ENCODE data around the gene GRAMD4.

Gene GRAMD4

DNA sequence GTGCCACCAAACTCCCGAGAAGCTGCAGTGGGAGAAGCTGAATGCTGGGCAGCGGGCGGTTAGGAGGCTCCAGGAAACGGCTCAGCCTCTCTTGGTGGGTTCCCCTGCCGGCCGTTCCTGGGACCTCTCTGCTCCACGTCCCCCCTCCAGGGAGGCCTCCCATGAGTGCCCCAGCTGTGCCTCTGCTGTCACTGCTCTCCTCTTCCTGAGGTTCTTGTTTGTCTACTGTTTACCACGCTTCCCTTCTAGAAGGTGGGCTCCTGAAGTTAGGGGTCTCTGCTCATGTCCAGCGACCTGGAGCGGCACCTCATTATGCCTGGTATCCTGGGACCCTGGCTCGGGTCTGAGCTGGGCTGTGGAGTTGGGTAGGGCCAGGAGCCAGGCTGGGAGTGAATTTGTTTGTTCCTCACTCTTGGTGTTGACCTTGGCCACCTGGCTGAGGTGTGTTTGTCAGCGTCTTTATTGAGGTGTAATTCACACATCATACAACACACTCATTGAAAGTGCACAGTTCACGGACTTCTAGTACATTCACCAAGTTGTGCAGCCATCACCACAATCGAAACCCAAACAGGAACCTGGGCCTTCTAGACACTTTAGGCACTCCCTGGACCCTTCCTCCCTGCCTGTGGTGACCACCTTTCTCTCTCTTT, 37.8 kb upstream of the GRAMD4 start:
- no peak for ATAC-seq

DNA sequence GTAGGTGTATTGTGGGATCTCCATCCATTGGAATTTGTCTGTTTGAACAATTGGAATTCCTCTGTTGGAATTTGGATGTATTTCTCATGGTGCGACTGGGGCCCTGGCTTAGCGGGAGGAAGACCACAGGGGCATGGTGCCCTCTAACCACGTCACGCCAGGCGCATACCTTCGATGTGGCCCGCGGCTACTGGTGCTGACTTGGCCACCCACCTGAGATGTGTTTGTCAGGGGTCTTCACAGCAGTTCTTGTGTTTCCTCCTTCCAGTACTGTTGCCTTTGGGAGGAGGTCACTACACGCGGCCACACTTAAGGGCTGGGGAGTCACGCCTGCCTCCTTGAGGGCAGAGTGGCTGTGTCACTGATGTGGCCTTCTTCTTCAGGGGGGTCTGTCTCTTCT, 36.6 kb upstream of the GRAMD4 start:
- ATAC-seq, result no peak

DNA sequence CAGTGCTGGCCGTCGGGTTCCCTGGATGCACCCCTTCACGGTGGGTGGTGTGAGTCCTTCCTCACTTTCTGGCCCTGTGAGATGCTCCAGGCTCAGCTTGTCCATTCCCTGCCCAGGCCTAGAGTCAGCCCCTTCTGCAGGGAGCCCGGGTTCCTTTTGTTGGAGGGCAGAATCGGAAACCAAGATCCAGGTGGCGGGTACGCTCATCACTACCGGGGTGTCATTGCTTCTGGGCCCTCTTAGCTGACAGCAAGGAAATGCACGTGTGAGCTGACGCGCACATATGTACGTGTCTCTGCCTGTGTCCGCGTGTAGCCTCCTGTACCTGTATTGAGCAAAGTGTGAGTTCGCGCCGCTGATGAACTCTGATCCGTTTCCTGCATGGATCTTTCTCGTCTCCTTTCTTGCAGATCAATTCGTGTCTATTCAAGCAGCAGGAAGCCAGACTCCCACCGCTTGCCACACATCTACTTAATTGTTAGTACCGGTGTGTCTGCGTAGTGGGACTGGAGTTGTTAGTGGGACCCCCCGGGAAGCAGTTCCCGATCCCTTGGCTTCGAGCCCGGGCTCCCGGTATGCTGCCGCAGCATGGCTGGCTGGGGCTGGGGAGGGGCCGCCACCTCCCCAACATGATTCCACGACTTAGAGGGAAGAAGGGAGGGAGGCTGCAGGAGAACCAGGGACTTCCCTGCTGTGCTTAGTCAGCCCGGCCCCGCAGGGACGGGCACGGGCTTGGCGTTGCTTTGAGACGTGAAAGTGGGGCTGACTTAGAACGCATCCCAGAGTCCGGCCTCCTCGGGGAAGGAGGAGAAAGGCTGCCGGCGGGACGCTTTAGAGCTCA, 35.9 kb upstream of the GRAMD4 start:
- no peak for ATAC-seq

DNA sequence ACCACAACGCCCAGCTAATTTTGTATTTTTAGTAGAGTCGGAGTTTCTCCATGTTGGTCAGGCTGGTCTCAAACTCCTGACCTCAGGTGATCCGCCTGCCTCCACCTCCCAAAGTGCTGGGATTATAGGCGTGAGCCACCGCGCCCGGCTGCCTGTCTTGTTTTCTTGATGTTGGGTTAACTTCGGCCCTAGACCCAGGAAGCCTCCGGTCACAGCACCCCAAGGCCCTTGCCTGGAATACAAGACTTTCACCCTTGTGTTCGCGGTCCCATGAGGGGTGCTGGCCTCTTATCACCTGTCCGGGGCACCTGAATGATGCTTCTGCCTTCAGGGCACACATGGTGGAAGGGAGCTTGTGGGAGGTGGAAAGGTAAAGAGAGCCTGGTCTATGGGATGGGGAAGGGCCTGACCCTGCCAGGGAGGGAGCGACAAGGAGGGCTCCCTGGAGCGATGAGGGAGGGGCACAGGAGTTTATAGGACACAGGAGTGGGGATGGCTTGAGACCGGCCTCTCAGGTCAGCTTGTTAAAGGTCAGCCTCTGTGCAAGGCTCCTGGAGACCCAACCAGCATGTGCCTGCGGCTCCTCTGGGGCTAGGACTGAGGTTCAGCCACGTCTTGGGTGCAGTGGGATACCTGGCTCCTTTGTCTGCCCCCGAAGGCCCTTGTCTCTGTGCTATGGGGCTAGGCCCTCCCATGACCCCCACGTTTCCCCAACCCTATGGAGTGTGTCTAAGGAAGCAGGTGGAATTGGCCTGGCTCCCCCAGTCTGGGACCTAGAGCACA, 34.7 kb upstream of the GRAMD4 start:
- ATAC-seq, result no peak

DNA sequence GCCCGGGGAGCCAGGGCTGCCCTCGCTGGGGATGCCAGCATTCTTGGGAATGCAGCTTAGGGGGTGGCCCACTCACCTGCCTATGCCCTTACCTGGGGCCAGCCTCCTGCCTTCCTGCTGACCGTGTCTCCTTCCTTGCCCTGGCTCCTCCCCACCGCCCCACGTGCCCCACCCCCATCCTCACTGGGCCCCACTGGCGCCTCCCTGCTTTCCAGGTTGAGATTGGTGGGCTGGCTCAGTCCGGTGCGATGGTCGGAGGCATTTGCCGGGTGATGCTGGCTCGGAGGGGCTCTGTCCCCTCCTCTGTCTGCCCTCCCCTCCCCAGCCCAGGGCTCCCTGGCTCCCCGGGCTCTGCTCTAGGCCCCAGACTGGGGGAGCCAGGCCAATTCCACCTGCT, 34.1 kb upstream of the GRAMD4 start:
- ATAC-seq, result no peak

DNA sequence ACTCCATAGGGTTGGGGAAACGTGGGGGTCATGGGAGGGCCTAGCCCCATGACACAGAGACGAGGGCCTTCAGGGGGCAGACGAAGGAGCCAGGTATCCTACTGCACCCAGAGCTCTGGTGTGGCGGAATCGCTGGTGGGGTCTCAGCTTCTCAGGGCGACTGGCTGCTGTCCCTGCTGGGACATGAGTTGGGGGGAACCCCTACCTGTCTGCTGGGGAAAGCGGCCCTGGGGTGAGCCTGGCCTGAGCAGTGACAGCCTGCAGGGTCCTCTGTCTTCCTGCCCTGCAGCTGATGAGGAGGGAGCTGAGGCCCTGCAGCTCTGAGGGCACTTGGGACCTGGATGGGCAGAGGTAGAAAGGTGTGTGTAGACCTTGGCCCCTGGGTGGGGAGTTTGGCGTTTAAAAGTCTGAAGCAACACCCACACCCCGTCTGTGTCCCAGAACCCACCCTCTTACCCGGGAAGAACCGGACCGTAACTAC, 33.6 kb upstream of the GRAMD4 start:
- no peak for ATAC-seq

DNA sequence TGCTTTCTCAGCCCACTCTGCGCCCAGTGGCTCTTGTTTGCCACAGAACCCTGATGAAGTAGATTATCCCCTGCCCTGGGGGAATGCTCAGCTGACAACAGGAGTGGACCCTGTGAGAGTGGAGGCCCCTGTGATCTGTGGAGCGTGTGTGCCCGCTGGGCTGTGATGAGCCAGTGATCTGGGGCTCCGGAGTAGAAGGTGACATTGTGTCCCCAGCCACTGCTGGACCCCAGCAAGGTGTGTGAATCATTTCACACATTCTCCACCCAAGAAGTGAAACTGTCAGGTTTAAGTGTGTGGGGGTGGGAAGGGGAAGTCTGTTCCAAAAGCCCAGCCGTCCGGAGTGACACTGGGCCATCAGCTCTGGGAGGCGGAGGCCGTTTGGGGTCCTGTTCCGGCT, 33.1 kb upstream of the GRAMD4 start:
- peak; percentile 45 to 58 for ATAC-seq

DNA sequence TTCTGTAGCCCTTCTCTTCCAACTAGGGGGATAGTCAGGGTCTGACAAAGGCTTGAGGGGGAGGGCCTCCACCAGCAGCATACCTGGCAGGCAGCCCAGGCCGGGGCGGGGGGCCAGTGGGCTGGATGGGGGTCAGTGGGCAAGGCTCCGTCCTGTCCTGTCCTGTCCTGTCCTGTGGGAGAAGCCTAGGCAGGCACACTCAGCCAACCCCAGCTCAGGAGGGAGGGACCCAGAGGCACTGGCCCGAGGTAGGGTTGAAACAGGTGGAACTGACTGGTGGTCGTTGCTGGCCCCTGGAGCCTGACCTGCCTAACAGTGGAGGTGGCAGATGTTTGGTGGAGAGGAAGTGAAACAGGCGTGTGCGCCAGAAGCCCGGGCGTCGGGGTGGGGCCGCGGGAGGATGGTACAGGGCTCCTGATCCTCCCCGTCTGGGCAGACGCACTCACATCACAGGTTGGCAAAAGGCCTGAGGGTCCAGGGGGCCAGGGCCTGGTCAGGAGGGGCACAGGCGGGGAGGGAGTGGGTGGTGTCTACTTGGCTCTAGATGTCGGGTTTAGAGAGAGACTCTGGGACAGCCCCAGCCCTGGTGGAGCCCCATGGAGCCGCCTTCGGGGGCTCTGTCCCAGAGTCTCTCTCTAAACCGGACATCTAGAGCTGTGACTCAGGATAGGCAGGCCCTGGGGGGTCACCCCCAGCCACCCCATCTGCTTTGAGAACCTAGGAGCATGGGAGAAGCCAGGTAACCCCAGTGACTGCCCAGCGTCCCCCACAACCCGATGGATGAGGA, 32.5 kb upstream of the GRAMD4 start:
- peak; percentile 31 to 52 for ATAC-seq

DNA sequence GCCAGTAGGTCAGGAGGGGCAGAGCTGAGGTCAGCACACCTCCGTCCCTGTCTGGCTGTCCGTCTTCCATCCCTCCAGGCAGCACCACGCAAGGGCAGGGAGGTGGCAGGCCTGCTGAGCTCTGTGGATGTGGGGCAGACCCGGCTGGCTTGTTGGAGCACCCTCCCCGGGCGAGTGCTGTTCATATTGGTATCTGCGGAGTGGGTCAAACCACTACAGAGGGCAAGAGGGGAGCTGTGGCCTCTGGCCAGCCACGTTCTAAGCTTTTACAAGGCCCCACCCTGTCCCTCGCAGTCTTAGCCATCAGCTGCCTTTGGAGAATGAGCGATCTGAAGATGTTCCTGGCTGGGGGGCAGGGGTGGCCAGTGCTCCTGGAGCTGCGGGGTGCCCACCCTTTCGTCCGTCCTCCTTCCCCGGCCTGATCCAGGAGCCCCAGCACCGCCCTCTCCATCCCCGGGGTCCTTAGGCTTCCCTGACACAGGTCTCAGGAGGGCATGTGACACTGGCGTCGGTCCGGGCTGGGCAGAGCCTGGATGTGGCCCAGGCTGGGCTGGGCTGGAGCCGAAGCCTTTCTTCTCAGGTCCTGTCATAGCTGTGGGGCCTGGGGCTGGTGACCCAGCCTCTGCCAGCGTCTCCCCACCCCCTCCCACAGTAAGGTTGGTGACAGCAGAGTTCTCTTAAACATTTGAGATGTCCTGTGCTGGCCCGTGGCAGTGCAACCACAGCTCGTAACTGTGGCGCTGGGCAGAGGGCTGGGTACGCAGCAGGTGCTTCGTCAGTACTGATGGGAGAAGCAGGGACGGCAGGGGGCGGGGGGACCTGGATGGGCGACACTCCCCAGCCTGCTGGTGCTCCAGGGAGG, 31.7 kb upstream of the GRAMD4 start:
- no peak for ATAC-seq

DNA sequence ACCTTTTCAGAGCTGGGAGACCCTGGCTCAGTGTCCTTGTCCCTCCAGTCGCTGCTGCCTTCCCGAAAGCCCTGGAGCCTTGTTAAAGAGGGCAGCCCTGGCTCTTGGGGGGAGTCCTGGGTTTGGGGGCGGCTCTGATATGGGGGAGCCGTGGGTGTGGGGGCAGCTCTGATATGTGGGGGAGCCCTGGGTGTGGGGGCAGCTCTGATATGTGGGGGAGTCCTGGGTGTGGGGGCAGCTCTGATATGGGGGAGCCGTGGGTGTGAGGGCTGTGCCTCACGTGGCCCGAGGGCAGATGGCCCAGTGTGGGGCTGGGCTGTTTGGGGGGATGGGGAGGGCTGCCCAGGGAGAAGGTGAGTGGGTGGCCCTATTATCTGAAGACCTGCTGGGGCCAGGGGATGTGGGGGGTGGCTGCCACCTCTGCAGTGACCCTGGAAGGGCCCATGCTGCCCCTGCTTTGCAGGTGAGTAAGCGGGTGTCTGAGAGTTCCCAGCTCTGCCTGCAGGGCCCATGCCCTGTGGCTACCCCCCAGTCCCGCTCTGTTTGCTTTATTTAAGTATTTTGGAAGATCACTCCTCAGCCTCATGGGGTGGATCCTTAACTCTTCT, 30.9 kb upstream of the GRAMD4 start:
- ATAC-seq, result no peak

DNA sequence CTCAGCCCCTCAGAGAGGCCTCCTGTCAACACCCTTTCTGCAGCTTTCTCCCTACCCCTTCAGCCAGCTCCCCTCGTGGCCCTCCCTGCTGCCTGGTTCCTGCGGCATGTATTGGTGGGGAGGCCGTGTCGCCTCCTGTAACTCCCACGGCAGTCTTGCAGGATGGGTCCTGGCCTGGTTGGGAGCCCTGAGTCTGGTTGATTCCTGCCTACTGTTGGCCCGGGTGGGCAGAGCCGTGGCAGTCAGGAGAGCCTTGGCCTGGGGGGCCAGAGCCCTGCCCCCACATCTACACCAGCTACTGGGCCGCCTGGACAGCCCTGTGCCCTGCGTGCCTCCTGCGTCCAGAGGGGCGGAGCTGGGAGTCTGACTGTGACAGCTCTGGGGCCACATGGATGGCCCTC, 30.3 kb upstream of the GRAMD4 start:
- ATAC-seq, result no peak

DNA sequence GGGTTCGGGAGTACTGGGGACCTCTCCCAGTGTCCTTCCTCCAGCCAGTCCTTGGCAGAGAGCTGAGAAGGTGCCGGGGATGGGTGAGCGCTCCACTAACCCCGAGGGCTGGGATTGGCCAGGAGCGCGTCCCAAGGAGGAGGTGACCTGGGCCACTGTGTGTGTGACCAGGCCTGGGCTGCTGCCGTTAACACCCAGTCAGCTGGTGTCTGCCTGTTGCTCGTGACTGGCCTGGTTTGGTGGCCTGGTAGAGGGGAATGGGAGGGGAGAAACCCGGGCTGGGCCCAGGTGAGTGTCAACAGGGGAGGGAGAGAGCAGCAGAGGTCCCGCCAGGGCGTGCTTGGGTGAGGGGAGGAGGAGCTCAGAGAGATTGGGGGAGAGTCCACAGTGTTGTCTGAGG, 29.9 kb upstream of the GRAMD4 start:
- no peak for ATAC-seq

DNA sequence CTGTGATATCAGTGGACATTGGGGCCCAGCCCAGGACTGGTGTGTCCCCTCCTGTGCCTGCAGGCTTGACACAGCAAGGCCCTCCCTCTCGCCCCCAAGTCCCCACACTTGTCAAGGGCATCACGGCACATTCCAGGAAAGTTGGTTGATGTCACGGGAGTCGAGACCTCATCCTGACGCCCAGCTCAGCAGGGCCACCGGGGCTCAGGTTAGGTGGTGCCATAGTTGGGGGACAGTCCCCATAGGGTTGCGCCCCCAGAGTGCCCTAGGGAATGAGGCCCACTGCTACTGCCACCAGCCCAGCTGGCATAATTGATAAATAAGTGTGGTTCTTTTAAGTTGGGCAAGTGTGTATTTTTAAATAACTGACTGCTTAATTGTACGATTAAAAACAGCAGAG, 28.3 kb upstream of the GRAMD4 start:
- no peak for ATAC-seq

DNA sequence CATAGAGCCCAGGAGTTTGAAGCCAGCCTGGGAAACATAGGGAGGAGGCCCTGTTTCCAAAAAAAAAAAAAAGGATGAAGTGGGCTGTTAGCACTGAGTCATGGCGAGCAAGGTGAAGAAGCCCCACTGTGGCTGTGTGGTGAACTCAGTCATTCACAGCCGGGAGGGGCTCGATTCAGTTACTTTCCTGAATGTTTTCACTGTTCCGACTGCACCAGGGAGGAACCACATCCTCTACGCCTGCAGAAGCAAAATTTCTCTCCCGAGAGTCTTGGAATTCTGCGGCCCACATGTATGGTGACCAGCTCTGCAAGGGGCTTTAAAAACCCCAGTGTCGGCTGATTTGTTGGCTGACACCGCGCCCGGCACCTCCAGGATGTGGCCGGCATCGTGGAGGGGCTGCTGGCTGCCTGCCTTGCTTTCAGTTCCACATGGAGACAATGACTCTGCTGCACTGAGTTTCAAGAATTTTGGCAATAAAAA, 27.8 kb upstream of the GRAMD4 start:
- peak; percentile 66 to 73 for ATAC-seq

DNA sequence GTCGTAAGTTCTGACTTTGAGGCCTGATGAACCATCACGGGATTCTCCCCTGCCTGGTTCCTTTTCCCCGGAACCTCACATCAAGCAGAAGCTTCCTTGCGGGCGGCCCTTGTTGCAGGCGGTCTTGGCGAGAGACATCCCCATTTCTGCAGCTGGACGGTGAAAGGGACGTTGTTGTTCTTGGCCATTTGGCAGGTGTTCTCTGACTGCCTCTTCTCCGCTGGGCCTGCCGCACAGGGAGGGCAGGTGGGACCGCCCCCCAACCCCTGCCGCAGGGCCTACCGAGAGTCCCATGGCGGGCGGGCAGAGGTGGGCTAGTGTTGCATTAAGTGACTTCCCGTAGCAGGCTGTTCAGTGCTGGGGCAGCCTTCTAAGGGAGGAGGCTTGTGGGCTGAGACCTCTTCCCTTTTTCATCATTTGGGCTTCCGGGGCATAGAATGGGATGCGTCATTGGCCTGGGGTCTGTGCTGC, 26.9 kb upstream of the GRAMD4 start:
- ATAC-seq, result no peak

DNA sequence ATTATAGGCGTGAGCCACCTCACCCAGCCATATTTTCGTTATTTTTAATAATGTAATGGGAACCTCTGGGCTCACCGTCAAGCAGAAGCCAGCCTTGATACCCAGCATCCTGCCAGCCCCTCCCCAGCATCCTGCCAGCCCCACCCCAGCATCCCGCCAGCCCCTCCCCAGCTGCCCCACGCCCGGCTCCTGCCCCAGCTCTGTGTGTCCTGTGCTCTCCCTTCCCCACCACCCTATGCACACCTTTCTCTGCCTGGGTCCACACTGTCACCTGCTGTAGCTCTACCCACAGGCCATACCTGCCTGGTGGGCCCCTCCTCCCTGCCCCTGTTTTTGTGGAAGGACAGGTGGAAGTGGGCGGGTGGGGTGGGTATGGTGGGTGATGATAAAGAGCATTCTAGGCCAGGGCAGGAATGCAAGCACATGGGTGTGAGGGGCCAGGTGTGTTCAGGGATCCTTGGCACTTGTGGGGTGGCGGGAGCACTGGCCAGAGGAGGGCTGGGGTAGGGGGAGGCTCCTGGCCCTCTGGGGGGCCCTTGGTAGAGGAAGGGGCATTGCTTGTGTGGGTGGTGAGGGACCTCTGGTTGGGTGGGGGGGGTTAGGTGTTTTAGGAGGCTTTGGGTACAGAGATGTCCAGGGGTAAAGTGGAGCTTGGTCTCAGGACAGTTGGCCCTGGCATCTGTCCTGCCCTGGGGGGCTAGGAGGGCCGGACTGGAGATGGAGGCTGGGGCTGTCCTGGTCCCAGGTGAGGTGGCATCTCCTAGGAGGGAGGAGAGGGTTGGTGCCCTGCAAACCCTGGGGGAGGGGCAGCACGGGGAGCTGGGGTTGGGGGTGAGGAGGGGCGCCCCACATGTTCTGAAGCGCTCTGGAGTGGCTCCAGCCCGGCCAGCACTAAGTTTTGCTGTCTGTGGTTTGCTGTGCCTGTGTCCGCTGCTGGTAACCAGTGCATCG, 25.9 kb upstream of the GRAMD4 start:
- no peak for ATAC-seq

DNA sequence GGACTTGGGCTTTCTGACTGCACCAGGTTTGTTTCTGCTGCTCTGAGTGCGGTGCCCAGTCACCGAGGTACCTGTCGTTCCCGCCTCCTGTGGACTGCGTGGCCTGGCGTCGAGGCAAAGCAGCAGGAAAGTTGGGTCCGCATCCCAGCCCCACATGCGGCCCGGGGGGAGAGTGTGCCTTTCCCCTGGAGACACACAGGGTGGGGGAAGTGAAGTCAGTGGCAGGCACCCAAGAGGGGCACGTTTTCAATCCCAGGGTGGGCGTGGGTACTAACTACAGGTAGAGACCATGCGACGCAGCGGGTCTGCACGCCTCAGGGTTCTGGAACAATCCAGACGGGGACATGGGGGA, 25.3 kb upstream of the GRAMD4 start:
- ATAC-seq, result no peak

DNA sequence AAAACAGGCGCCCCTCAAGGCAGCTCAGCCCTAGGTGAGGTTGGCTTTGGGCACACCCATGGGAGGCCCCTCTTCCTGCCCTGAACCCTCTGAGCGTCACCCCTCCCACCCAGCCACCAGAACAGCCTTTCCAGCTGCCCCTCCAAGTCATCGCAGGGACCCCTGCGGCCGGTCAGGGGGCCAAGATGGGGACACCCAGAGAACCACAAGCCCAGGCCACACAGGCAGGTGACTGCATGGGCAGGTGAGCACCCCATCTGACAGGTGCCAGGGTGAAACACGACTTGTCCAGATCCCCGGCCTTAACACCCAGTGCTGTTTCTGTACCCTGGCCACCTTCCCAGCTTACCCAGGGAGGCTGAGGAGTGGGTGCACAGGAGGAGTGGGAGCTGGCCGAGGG, 24.6 kb upstream of the GRAMD4 start:
- ATAC-seq, result no peak

DNA sequence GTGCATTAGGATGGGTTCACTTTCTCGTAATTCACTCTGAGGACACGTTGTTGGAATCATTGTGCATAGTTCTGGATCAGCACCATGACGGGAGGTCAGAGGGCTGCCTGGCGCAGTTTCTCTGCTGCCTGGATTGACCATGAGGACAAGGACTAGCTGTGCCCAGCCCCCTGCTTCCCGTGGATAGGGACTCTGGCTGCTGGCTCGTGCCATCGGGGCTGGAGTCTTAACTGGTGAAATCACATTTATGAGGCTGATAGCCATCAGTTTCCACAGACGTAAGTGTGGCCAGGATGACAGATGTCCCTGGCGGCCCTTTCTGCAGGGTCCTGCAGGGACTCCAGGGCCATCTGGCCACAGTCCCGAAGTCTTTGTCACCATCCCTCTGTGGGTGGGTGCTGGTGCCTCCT, 24.1 kb upstream of the GRAMD4 start:
- ATAC-seq, result no peak

DNA sequence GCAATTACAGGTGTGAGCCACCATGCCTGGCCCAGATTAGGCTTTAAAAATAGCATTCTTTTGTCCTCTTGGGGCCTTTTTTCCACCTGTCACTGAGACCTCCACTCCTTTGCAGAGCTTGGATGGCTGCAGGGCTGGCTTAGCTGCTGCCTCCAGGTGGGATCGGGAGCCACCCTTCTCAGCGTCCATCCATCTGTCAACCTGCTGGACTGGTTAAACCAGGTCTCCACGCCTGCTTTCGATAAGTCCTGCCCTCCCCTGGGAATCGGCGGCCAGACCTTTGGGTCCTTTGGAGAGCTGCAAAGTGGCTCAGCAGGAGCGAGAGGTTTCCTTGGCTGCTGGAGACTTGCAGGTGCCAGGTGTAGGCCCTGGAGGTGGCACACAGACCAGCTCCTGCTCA, 23.4 kb upstream of the GRAMD4 start:
- ATAC-seq, result no peak
